Measurements from ENCODE around the gene LOXL1. TPM values are rescaled to one million over a fixed set of nuclear protein-coding genes. Genes with fewer than 3 reads are reported as not detected.
A peak's percentile ranks its signal among the peaks of the same experiment; 100 is the strongest.

The LOXL1 gene
- total and polyA plus RNA-seq, 8 donors = 22.3 to 195 (median 140) TPM

- Histone ChIP-seq H3K9me3 (no peaks in the 10 kb centered on the region), H3K27ac (peak overlapping the region; percentile 59 to 91), H3K36me3 (no peaks in the 10 kb centered on the region), H3K4me1 (peaks cover 15 to 19% of the 10 kb centered on the region in 2 donors), H3K27me3 (no peaks in the 10 kb centered on the region), H3K4me3 (no peak overlapping the region)
- DNase-seq (no peak), ATAC-seq (no peak)
- intact Hi-C loops (cut with DNase I) = no loop called here
- TF ChIP-seq CTCF (IDR thresholded peaks at IDR 0.05) = no peak
Measured at GRCh38 chr15:73951601-73952000, 25.3 kb downstream of the LOXL1 start.

GRCh38 chr15:73952171-73952912 lies 26.1 kb downstream of the LOXL1 start:
- no peak for TF ChIP-seq CTCF (IDR thresholded peaks at IDR 0.05)

DNA sequence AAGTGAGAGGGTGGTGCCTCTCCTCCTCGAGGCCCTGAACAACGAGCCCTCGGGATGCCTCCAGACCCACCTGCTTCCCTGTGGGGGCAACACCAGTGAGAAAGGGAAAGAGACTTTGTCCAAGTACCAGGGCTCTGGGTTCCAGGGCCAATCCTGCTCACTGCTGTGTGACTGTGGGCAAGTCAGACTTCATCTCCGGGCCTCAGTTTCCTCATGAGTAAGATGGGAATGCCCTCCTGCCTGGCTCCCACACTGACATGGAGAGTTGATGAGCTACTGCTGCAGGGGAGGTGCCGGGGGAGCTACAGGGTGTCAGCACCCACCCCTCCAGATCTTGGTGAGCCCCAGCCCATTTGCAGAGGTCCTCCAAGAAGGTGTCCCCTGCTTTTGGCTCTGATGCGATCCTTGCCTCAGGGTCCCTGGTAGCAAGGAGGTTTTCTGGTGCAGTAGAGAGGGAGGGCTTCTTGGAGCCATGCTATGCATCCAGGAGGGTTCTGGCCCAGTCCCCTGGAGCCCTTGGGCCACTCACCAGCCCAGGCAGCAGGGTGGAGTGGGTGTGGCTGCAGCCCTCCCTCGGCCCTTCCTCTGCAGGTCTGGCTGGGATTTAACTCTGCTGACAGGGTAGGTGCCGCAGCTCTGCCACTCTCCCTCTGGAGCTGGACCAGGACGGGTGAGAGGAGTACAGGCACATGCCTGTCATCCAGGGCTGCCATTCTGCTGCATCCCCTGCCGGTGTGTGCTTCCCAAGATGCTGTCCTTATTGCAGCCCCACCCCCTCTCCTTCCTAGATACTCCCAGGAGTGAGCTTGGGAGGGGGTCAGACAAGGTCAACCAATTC lies 26.9 kb downstream of the LOXL1 start:
- Histone ChIP-seq H3K27me3 (no peaks in the 10 kb centered on the region), H3K9me3 (no peaks in the 10 kb centered on the region), H3K36me3 (no peaks in the 10 kb centered on the region), H3K4me1 (peaks cover 15 to 19% of the 10 kb centered on the region in 2 donors), H3K4me3 (no peak overlapping the region), H3K27ac (no peak overlapping the region)
- TF ChIP-seq CTCF (IDR thresholded peaks at IDR 0.05) = no peak
- DNase-seq = no peak
- no peak for ATAC-seq
- intact Hi-C loops (cut with DNase I) = no loop called here

More at GRCh38 chr15:73952171-73952912, 26.1 kb downstream of the LOXL1 start:
- Histone ChIP-seq H3K9me3 (no peaks in the 10 kb centered on the region), H3K4me3 (no peak overlapping the region), H3K4me1 (peaks cover 15 to 19% of the 10 kb centered on the region in 2 donors), H3K27ac (peak overlapping the region; percentile 59 to 91), H3K36me3 (no peaks in the 10 kb centered on the region), H3K27me3 (no peaks in the 10 kb centered on the region)
- no peak for DNase-seq
- ATAC-seq = no peak
- intact Hi-C loops (cut with DNase I) = no loop called here

DNA sequence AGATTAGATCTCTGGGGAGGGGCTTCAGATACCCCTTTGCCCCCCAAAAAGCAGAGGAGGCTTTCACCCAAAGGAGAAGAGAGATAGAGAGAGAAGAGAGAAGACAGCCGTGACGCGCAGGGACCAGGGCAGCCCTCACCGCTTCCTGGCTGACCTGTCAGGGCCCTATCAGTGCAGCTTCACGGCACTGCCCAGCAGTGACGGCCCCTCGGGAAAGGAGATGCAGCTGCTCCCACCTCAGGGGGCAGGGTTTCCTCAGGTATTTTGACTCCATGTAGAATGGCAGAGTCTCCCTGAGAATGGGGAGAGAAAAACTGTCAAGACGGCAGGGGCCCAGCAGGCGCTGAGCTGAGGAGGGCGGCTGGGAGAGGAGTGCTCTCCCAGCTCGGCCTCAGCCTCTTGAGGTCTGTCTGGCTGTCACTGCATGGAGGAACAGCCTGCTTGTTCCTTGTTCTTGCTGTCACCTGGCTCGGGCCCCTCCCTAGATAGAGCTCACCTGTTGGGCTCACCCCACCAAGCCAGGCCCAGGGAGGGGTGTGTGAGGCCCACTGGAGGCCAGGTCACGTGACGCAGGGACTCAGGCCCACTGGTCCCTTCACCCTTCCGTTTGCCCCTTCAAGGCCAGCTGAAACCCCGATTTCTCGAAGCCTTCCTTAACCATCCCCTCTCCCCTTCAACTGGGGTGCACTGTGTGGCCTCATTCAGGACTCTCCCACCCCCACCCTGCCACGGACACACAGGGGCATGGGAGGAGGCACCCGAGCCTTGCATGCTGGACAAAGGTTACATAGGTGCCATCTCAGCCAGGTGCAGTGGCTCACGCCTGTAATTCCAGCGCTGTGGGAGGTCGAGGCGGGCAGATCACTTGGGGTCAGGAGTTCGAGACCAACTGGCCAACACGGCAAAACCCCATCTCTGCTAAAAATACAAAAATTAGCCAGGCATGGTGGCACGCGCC lies 28.2 kb downstream of the LOXL1 start:
- Histone ChIP-seq H3K27ac (no peak overlapping the region), H3K9me3 (no peaks in the 10 kb centered on the region), H3K27me3 (no peaks in the 10 kb centered on the region), H3K4me1 (peaks cover 15 to 19% of the 10 kb centered on the region in 2 donors), H3K4me3 (no peak overlapping the region), H3K36me3 (no peaks in the 10 kb centered on the region)
- DNase-seq = no peak
- intact Hi-C loops (cut with DNase I) = no loop called here
- no peak for ATAC-seq
- TF ChIP-seq CTCF (IDR thresholded peaks at IDR 0.05) = no peak

Measured in left lung (tissue), 10 donors.